Measurements from ENCODE around the gene ARAP3.
A peak's percentile ranks its signal among the peaks of the same experiment; 100 is the strongest.

The ARAP3 gene

GRCh38 chr5:141701360-141702119 is 19.5 kb upstream of the ARAP3 start:
- no peak for DNase-seq

GRCh38 chr5:141697586-141697985 is 15.6 kb upstream of the ARAP3 start:
- no peak for DNase-seq

- no peak for DNase-seq
Observed at GRCh38 chr5:141696431-141696830, 14.4 kb upstream of the ARAP3 start.

- no peak for DNase-seq
Observed at GRCh38 chr5:141695627-141696215, 13.7 kb upstream of the ARAP3 start.

GRCh38 chr5:141694479-141694878 is 12.4 kb upstream of the ARAP3 start:
- DNase-seq = no peak

GRCh38 chr5:141692919-141693725 is 11.1 kb upstream of the ARAP3 start:
- peak; percentile 77 for DNase-seq

- DNase-seq = no peak
Observed at GRCh38 chr5:141692533-141692888, 10.5 kb upstream of the ARAP3 start.

GRCh38 chr5:141691867-141692532 is 10.0 kb upstream of the ARAP3 start:
- peak; percentile 80 for DNase-seq

- no peak for DNase-seq
Observed at GRCh38 chr5:141691286-141691866, 9.3 kb upstream of the ARAP3 start.

GRCh38 chr5:141686648-141687416 is 4.8 kb upstream of the ARAP3 start:
- DNase-seq = no peak

- no peak for DNase-seq
Observed at GRCh38 chr5:141685591-141685990, 3.6 kb upstream of the ARAP3 start.

GRCh38 chr5:141683596-141684141 is 1.6 kb upstream of the ARAP3 start:
- no peak for DNase-seq

- DNase-seq = no peak
Observed at GRCh38 chr5:141681295-141681694, 735 bp downstream of the ARAP3 start.

- DNase-seq = no peak
Observed at GRCh38 chr5:141680751-141681201, 1.3 kb downstream of the ARAP3 start.

GRCh38 chr5:141680178-141680577 is 1.9 kb downstream of the ARAP3 start:
- DNase-seq = no peak

GRCh38 chr5:141677415-141677814 is 4.6 kb downstream of the ARAP3 start:
- DNase-seq = no peak

GRCh38 chr5:141675672-141676071 is 6.4 kb downstream of the ARAP3 start:
- DNase-seq = no peak

GRCh38 chr5:141674747-141675146 is 7.3 kb downstream of the ARAP3 start:
- no peak for DNase-seq

- DNase-seq = no peak
Observed at GRCh38 chr5:141672841-141673813, 8.9 kb downstream of the ARAP3 start.

GRCh38 chr5:141672071-141672840 is 9.8 kb downstream of the ARAP3 start:
- no peak for DNase-seq

Measured in activated effector memory CD4-positive, alpha-beta T cell treated with Interleukin-2 at 50 U/mL for 16 hours (primary cell).